RPMI8226 (cell line): ENCODE results near the gene EBF3.
"Not testable (repeated sequence)": the region's sequence is repeated elsewhere in the genome, so short reads cannot be mapped to it uniquely, and the experiment has no call there.

ENCODE experiments used
- DNase-seq: peaks from one replicate; pipeline ENCODE4 v3.0.0-alpha.2; 2015

The EBF3 gene

GRCh38 chr10:129926066-129927055 is 37.7 kb downstream of the EBF3 start:
- no peak for DNase-seq

GRCh38 chr10:129924375-129925085 is 39.5 kb downstream of the EBF3 start:
- DNase-seq, result no peak

DNA sequence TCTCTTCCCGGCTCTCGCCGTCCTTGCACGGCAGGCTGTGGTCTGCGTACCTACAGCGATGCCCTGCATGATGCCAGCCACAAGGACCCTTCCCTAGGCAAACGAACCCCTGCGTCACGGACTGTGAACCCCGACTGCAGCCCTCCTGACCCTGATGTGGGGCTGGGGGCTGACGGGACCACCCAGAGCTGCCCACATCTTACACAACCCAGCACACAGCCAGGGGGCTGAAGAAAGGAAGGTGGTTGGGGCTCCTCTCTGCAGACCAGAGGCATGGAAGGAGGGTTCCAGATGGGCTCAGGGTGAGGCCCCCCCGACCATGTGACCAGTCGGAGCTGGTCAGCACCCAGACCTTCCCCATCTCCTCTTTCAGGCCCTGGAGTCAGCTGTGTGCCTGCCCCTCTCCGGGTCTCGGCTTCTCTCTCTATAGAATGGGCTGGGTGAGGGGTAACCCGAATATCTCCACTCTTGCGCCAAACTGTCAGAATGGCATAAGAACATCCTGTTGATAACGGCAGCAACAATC is 41.4 kb downstream of the EBF3 start:
- DNase-seq, result no peak

DNA sequence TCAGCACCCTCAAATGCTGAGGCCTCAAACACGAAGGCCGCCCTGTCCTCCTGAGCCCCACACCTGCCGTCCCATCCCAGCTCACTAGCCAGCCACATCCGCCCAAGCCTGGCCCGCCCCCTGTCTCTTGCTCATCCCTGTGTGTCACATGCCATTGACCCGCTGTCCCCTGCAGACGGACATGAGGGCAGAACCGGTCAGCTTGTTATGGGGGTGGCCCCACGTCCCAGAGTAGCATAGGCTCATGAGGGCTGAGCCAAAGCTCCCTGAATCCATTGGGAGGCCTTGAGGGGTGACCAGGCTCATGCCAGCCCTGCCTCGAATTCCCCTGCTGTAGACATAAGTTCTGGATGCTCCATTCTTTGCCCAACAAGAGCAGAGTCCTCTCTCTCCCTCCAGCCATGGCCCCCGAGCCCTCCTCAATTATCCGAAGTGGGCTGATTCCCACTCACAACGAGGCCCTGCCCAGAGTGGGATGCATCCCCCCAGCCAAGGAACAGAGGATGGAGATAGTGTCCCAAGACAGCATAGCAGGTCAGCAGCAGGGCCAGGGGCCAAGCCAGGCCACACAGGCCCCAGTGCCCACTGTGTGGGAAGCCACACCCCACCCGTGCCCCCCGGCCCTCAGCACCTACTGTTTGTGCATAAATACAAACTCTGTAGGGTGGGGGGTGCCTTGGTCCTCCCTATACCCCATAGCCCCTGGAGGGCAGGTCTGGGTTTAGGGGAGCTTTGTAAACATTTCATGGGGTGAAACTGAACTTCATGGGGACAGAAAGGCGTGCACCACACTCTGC is 42.1 kb downstream of the EBF3 start:
- no peak for DNase-seq

- DNase-seq, result no peak
Observed at GRCh38 chr10:129921065-129921670, 42.9 kb downstream of the EBF3 start.

- not testable (repeated sequence) for DNase-seq
Observed at GRCh38 chr10:129920187-129920586, 43.9 kb downstream of the EBF3 start.

DNA sequence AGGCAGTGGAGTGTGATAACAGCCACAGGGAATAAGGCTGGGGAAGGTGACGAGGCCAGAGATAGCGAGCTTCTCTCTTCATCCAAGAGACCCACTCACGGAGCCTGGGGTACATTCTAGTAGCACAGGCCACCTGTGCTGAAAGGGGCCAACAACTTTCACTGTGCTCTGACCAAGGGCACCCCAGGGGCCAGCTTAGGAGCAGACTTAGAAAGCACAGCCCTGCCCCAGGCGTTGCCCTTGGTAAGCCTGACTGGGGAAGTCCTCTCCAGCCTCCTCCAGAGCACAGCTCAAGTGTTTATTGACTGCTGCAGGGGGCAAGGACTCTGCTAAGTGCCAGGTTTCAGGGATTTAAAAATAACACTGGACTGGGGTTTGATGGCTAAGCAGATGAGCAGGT is 44.7 kb downstream of the EBF3 start:
- DNase-seq, result no peak

- DNase-seq, result no peak
Observed at GRCh38 chr10:129918836-129919235, 45.2 kb downstream of the EBF3 start.

- DNase-seq, result no peak
Observed at GRCh38 chr10:129918401-129918800, 45.7 kb downstream of the EBF3 start.

DNA sequence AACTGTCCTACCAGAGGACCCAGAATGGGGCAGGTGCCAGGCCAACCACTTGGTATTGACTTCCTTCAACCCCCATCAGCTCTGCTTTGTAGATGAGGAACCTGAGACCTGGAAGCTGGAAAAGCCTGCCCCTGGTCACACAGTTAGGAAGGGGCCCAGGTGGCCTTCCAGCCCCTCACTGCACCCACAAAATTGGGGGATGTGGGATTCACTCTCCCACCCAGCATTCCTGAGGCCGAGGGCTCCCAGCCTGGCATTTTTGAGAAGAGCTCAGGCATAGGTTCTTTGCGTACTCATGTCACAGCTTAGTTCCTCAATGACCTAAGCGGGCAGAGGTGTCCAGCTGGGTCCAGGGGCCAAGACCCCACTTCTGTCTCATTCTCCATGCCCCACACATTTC is 46.1 kb downstream of the EBF3 start:
- no peak for DNase-seq

DNA sequence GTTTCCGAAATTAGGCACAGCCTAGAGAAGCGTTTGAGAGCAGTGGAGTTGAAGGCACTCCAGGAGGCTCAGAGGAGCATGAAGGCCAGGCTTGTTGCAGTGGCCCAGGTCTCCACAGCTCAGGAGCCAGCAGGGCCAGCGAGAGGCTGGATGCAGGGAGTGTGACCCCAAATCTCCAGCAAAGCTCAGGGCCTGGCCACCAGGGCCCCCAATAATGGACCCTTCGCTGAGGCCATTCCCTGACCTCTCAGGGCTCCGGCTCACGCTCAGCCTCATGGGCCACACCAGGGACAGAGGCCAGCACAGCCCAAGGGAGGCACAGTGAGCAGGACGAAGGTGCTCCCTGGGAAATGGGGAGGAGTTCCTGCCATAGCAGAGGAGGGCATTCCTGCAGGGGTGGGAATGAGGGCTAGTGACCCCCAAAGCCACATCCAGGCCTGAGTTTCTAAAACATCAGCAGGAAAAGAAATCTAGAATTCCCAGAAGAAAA is 47.5 kb downstream of the EBF3 start:
- no peak for DNase-seq

DNA sequence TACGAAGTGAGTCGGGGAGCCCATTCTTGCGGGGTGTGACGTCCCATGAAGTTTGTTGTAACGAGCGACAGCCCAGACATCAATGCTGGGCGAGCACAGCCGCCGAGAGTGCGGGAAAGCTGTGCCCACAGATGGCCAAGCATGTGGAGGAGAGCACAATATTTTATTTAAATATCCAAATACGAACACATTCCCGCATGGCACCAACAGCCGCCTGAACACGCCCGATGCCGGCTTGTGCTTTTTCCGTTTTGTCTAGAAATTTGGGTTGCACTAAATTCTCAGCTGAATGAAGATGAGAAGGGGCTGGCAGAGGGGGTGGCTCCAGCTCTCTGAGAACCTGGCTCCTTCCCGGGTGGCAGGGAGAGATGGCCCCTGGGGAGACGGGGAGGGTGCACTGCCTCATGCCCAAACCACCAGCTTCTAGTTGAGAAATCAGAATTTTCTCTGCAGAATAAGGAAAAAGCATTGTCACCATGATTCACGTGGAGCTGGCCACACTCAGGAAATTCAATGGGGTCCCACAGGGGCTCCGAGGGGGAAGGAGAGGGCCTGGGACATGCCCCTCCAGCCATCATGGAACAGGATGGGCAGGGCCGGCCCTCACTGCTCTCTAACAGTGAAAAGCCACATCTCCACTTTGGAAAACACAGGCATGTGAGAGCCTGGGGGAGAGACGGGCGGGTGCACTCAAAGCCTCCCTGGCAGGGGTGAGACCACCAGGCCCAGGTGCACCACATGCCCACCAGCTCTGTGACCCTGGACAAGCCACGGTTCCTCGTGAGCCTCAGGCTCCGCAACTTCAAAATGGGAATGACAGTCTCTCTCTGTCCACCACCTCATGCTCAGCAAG is 48.3 kb downstream of the EBF3 start:
- no peak for DNase-seq

- DNase-seq, result no peak
Observed at GRCh38 chr10:129914960-129915359, 49.1 kb downstream of the EBF3 start.

DNA sequence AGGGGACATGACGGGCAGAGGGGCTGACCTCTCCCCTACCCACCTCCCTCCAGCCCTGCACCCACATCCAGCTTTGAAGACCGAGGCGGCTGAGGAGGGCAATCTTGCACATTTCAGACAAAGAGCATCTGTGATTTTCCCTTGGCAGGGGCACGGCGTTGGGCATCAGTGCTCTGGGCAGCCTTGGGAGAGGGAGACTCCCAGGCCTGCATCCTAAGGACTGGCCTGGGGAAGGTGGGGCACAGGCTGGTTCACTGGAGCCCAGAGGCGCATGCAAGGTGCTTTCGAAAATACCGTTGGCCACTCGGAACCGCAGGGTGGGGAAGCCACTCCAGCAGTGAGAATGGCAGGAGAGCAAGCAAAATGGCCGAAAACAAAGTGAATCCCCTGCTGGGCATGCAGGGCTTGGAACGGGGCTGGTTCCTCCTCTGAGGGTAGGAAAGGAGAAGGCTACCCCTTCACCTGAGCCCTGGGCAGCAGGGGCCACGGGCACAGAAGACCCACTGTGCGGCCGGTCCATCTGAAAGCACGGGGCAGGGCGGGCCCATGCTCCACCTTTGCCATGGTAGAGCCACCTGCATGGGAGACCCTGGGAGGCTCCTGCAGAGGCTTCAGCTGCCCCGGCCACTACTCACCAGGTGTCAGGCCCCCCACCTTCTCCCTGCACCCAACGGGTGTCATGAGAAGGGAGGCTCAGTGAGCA is 49.8 kb downstream of the EBF3 start:
- DNase-seq, result no peak

GRCh38 chr10:129912986-129913695 is 50.9 kb downstream of the EBF3 start:
- DNase-seq, result no peak

- no peak for DNase-seq
Observed at GRCh38 chr10:129912166-129912917, 51.7 kb downstream of the EBF3 start.

DNA sequence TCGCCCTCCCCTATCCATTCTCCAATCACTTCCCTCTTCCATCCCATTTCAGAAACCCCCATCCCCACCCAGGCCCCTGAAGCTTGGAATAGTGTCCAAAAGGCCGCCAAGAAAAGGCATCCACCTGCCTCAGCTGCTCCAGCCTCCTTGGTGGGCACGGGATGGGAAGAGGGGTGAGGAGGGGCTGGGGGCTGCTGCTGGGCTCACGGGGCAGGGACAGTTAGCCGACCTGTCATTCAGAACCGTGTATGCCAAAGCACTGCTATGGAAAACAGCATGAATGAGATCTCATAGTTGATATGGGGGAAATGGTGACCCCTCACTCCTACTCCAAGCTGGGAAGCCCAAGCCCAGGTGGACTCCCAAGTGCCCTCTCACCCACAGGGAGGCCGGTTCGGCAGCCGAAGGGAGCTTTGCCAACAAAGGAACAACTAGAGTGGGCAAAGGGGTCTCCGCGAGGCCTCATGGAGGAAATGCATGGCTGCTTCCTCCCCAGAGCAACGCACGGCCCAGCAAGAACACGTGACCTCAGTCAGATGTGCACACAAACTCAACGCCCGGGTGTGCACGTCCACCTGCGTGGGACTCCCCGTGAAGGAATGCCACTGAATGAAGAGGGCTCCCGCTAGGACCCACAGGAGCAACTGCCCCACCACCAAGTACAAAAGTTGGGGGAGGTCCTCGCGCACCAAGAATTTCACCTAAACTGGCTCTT is 52.5 kb downstream of the EBF3 start:
- no peak for DNase-seq

GRCh38 chr10:129910861-129911260 is 53.2 kb downstream of the EBF3 start:
- no peak for DNase-seq
